Uterus (tissue), 4 donors: ENCODE measurements around the gene LHPP. TPM values are rescaled to one million over a fixed set of nuclear protein-coding genes. Genes with fewer than 3 reads are reported as not detected.
A peak's percentile ranks its signal among the peaks of the same experiment; 100 is the strongest.

Experiments
- DNase-seq, 2 donors: peaks; one replicate each; pipeline ENCODE4 v3.0.0-alpha.2; 2019 to 2020
- H3K27ac ChIP-seq, 2 donors: fragments of 200-600 bp; sonication (generic); 1 replicate in 1 of 2; 2 replicates in 1 of 2; pipeline ENCODE4 v1.5.1; 2016 to 2018
- H3K27me3 ChIP-seq, 2 donors: fragments of 200-600 bp; sonication (generic); one replicate each; pipeline ENCODE4 v1.5.1; 2018 to 2019; ENCODE audit warnings: control low read depth in 1 of 2
- H3K36me3 ChIP-seq, 2 donors: fragments of 200-600 bp; sonication (generic); one replicate each; pipeline ENCODE4 v1.5.1; 2019; ENCODE audit warnings: control low read depth in 1 of 2
- H3K4me1 ChIP-seq, 2 donors: fragments of 200-600 bp; sonication (generic); one replicate each; pipeline ENCODE4 v1.5.1; 2018 to 2019; ENCODE audit warnings: control low read depth in 1 of 2
- H3K4me3 ChIP-seq, 2 donors: fragments of 200-600 bp; sonication (generic); 1 replicate in 1 of 2; 2 replicates in 1 of 2; pipeline ENCODE4 v1.5.1; 2018 to 2019; ENCODE audit warnings: mild to moderate bottlenecking in 1 of 2
- H3K9me3 ChIP-seq, 2 donors: fragments of 200-600 bp; sonication (generic); one replicate each; pipeline ENCODE4 v1.5.1; 2019; ENCODE audit warnings: control low read depth in 1 of 2
- CTCF ChIP-seq, 4 experiments: fragments of 200-600 bp in 2 of 4; fragments of 450-650 bp in 2 of 4; sonication (generic) in 2 of 4; IDR thresholded peaks; one replicate each; pipeline ENCODE4 v1.5.1; 2016 to 2019; ENCODE audit warnings: antibody characterized with exemption in 4 of 4, mild to moderate bottlenecking in 2 of 4, moderate library complexity in 1 of 4
- POLR2A ChIP-seq, 2 donors: fragments of 450-650 bp; IDR thresholded peaks; one replicate each; pipeline ENCODE4 v1.6.1; 2016; ENCODE audit warnings: antibody characterized with exemption in 2 of 2, mild to moderate bottlenecking in 1 of 2, moderate library complexity in 1 of 2
- intact Hi-C: fragments of 100-400 bp; cut with DNase I; formaldehyde crosslinking; loops from one replicate; pipeline ENCODE4 v1.15.1; 2023; ENCODE audit warnings: low total_unique reads
- total RNA-seq, 4 donors: library from RNA; depleted of rRNA in 3 of 4; stranded (reverse); fragments of >200 nt in 3 of 4; gene quantifications; one replicate each; pipeline versions ENCODE4 v1.1.0 to v1.2.4, GENCODE V29; 2014 to 2023
- donor health status: DM: yes; HTN: yes; CAD: no.

Gene LHPP
- total RNA-seq, 4 donors from 2014 or later = 0.51 to 23.2 (median 15.3) TPM; not detected in 1

GRCh38 chr10:124637091-124637700 is 175.6 kb downstream of the LHPP start:
- TF ChIP-seq CTCF (IDR thresholded peaks at IDR 0.05) (no peak), POLR2A (IDR thresholded peaks at IDR 0.05) (no peak)
- H3K9me3 ChIP-seq = no peaks in the 10 kb centered on the region
- H3K27me3 ChIP-seq = no peaks in the 10 kb centered on the region
- no peak overlapping the region for H3K27ac ChIP-seq
- intact Hi-C loops = no loop called here
- no peak overlapping the region for H3K4me3 ChIP-seq
- no peak for DNase-seq
- peaks cover 11 to 18% of the 10 kb centered on the region in 2 donors for H3K4me1 ChIP-seq
- no peaks in the 10 kb centered on the region for H3K36me3 ChIP-seq

GRCh38 chr10:124637746-124638145 is 176.1 kb downstream of the LHPP start:
- TF ChIP-seq CTCF (IDR thresholded peaks at IDR 0.05) (no peak), POLR2A (IDR thresholded peaks at IDR 0.05) (no peak)
- H3K27ac ChIP-seq = no peak overlapping the region

GRCh38 chr10:124639206-124639605 is 177.6 kb downstream of the LHPP start:
- H3K4me3 ChIP-seq = no peak overlapping the region
- no peak overlapping the region for H3K27ac ChIP-seq
- H3K36me3 ChIP-seq = no peaks in the 10 kb centered on the region
- TF ChIP-seq CTCF (IDR thresholded peaks at IDR 0.05) (no peak), POLR2A (IDR thresholded peaks at IDR 0.05) (no peak)
- H3K27me3 ChIP-seq = no peaks in the 10 kb centered on the region
- no peak for DNase-seq
- H3K9me3 ChIP-seq = no peaks in the 10 kb centered on the region
- peaks cover 11 to 18% of the 10 kb centered on the region in 2 donors for H3K4me1 ChIP-seq
- intact Hi-C loops = no loop called here

More at GRCh38 chr10:124637746-124638145, 176.1 kb downstream of the LHPP start:
- intact Hi-C loops = no loop called here
- Histone ChIP-seq H3K27me3 (no peaks in the 10 kb centered on the region), H3K4me1 (peaks cover 11 to 18% of the 10 kb centered on the region in 2 donors), H3K9me3 (no peaks in the 10 kb centered on the region), H3K4me3 (no peak overlapping the region), H3K36me3 (no peaks in the 10 kb centered on the region)
- DNase-seq = no peak

- peak overlapping the region in 1 of 2 donors; percentile 52 for H3K27ac ChIP-seq
- no peak for DNase-seq
- H3K4me1 ChIP-seq = peaks cover 11 to 18% of the 10 kb centered on the region in 2 donors
- no peaks in the 10 kb centered on the region for H3K36me3 ChIP-seq
- no peak overlapping the region for H3K4me3 ChIP-seq
- no peaks in the 10 kb centered on the region for H3K27me3 ChIP-seq
- no peak for TF ChIP-seq POLR2A (IDR thresholded peaks at IDR 0.05)
- no peak for TF ChIP-seq CTCF (IDR thresholded peaks at IDR 0.05)
- intact Hi-C loops = no loop called here
- H3K9me3 ChIP-seq = no peaks in the 10 kb centered on the region
These were observed 178.0 kb downstream of the LHPP start for GRCh38 chr10:124639646-124640045.

GRCh38 chr10:124640056-124640455 is 178.4 kb downstream of the LHPP start:
- DNase-seq = no peak
- Histone ChIP-seq H3K27ac (peak overlapping the region; percentile 52 to 78), H3K27me3 (no peaks in the 10 kb centered on the region), H3K9me3 (no peaks in the 10 kb centered on the region), H3K4me3 (no peak overlapping the region), H3K4me1 (peaks cover 11 to 18% of the 10 kb centered on the region in 2 donors), H3K36me3 (no peaks in the 10 kb centered on the region)
- TF ChIP-seq CTCF (IDR thresholded peaks at IDR 0.05) (no peak), POLR2A (IDR thresholded peaks at IDR 0.05) (no peak)
- intact Hi-C loops = no loop called here
